ENCODE measurements around the gene DMAC2. TPM values are rescaled to one million over a fixed set of nuclear protein-coding genes. Genes with fewer than 3 reads are reported as not detected.
A peak's percentile ranks its signal among the peaks of the same experiment; 100 is the strongest.

The DMAC2 gene
- total and polyA plus RNA-seq, 2 of the 13 experiments (the other 11 are each of a cell fraction or from before 2014, with no cell fraction given), result 39.0 to 66.0 TPM

GRCh38 chr19:41439441-41440222, at the start of gene DMAC2 (continued):
- TF ChIP-seq THAP11 (CRISPR knock-in tag; IDR thresholded peaks at IDR 0.05) (peak; percentile 88), ZNF350 (CRISPR knock-in tag; IDR thresholded peaks at IDR 0.05; ENCODE audit: borderline replicate concordance, low read depth) (peak; percentile 90; the same call in 1 of the 2 replicates), ZNF18 (CRISPR knock-in tag; IDR thresholded peaks at IDR 0.05; ENCODE audit: insufficient replicate concordance) (peak; percentile 14), MXD4 (CRISPR knock-in tag; IDR thresholded peaks at IDR 0.05) (peak; percentile 76; the same call in 1 of the 2 replicates), HNF1B (CRISPR knock-in tag; IDR thresholded peaks at IDR 0.05) (peak; percentile 74), TAF1 (CRISPR knock-in tag; IDR thresholded peaks at IDR 0.05) (peak; percentile 93), ZNF800 (CRISPR knock-in tag; IDR thresholded peaks at IDR 0.05) (0 out of 2 replicates have a peak, but pooled peaks have one; percentile 42), KMT2B (CRISPR knock-in tag; IDR thresholded peaks at IDR 0.05) (peak; percentile 77), ZNF501 (CRISPR knock-in tag; IDR thresholded peaks at IDR 0.05) (peak; percentile 90), CEBPG (CRISPR knock-in tag; IDR thresholded peaks at IDR 0.05) (peak; percentile 92), SCMH1 (CRISPR knock-in tag; IDR thresholded peaks at IDR 0.05; ENCODE audit: borderline replicate concordance) (no peak), ZNF580 (CRISPR knock-in tag; IDR thresholded peaks at IDR 0.05; ENCODE audit: borderline replicate concordance, low read depth) (peak; percentile 72), ZSCAN9 (CRISPR knock-in tag; IDR thresholded peaks at IDR 0.05; ENCODE audit: borderline replicate concordance) (0 out of 2 replicates have a peak, but pooled peaks have one; percentile 56), ZNF577 (CRISPR knock-in tag; IDR thresholded peaks at IDR 0.05; ENCODE audit: borderline replicate concordance, low read depth) (no peak), HOXA5 (CRISPR knock-in tag; IDR thresholded peaks at IDR 0.05) (peak; percentile 12; the same call in 1 of the 2 replicates), ZNF609 (CRISPR knock-in tag; IDR thresholded peaks at IDR 0.05; ENCODE audit: borderline replicate concordance) (peak; percentile 37; the same call in 1 of the 2 replicates)

Measured in HepG2 (cell line).